Activated B cell treated with CpG ODN at 0.5 μM for 24 hours (primary cell): ENCODE data around the gene GIGYF2. TPM values are rescaled to one million over a fixed set of nuclear protein-coding genes. Genes with fewer than 3 reads are reported as not detected.

Experiments
- ATAC-seq: fragments of 200-7000 bp; cut with Tn5 transposase; one replicate; pipeline ENCODE4 v1.10.0; 2021; ENCODE audit warnings: low read depth, mild to moderate bottlenecking, moderate library complexity
- CTCF ChIA-PET: fragments of 350-600 bp; sonication (Branson Sonifier 250); formaldehyde crosslinking; loops from one replicate; lab custom pipeline; 2021; ENCODE audit warnings: antibody characterized with exemption; lab: Charles Lee
- POLR2A ChIA-PET: fragments of 350-600 bp; sonication (Branson Sonifier 250); formaldehyde crosslinking; loops from one replicate; lab custom pipeline; 2021; ENCODE audit warnings: antibody characterized with exemption; lab: Charles Lee
- DNase-seq: peaks from one replicate; pipeline ENCODE4 v3.0.0; 2022
- H3K27ac Mint-ChIP-seq: one replicate; pipeline ENCODE4 v1.8.0; 2020; ENCODE audit warnings: mixed read lengths
- H3K27me3 Mint-ChIP-seq: one replicate; pipeline ENCODE4 v1.8.0; 2021; ENCODE audit warnings: mixed read lengths
- H3K36me3 Mint-ChIP-seq: one replicate; pipeline ENCODE4 v1.8.0; 2021; ENCODE audit warnings: low read depth, mixed read lengths
- H3K4me1 Mint-ChIP-seq: one replicate; pipeline ENCODE4 v1.8.0; 2021; ENCODE audit warnings: mixed read lengths
- H3K4me3 Mint-ChIP-seq: one replicate; pipeline ENCODE4 v1.8.0; 2020; ENCODE audit warnings: mild to moderate bottlenecking, mixed read lengths
- H3K9me3 Mint-ChIP-seq: one replicate; pipeline ENCODE4 v1.8.0; 2020; ENCODE audit warnings: mixed read lengths
- CTCF ChIP-seq: fragments of 200-600 bp; IDR thresholded peaks from one replicate; pipeline ENCODE4 v1.8.0; 2022; ENCODE audit warnings: antibody characterized with exemption, mild to moderate bottlenecking
- intact Hi-C: fragments of 100-400 bp; cut with micrococcal nuclease; formaldehyde crosslinking; loops from one replicate; pipeline ENCODE4 v1.15.1; 2024
- total RNA-seq: library from RNA; stranded (reverse); gene quantifications from 2 replicates; pipeline ENCODE4 v1.2.3, GENCODE V29; 2022

GIGYF2 gene
- total RNA-seq, 1 donor from 2014 or later, result 77.9 TPM

GRCh38 chr2:232787806-232788205 lies 90.7 kb downstream of the GIGYF2 start:
- DNase-seq (no peak), ATAC-seq (no peak)
- Mint-ChIP-seq H3K27ac (no peak overlapping the region), H3K4me1 (peaks cover 3% of the 10 kb centered on the region), H3K36me3 (peaks cover 55% of the 10 kb centered on the region), H3K9me3 (no peaks in the 10 kb centered on the region), H3K4me3 (no peak overlapping the region), H3K27me3 (no peaks in the 10 kb centered on the region)
- ChIA-PET CTCF (no interaction called here), POLR2A (no interaction called here)
- intact Hi-C loops, result no loop called here
- no peak for TF ChIP-seq CTCF

GRCh38 chr2:232789082-232789481 lies 92.0 kb downstream of the GIGYF2 start:
- Mint-ChIP-seq H3K36me3 (peaks cover 55% of the 10 kb centered on the region), H3K27me3 (no peaks in the 10 kb centered on the region), H3K27ac (no peak overlapping the region), H3K4me3 (no peak overlapping the region), H3K9me3 (no peaks in the 10 kb centered on the region), H3K4me1 (no peaks in the 10 kb centered on the region)
- DNase-seq, result no peak
- TF ChIP-seq CTCF, result no peak
- ChIA-PET CTCF (no interaction called here), POLR2A (no interaction called here)
- intact Hi-C loops, result no loop called here
- ATAC-seq, result no peak

GRCh38 chr2:232791518-232791917 lies 94.4 kb downstream of the GIGYF2 start:
- intact Hi-C loops, result no loop called here
- ChIA-PET CTCF (no interaction called here), POLR2A (no interaction called here)
- Mint-ChIP-seq H3K9me3 (no peaks in the 10 kb centered on the region), H3K4me1 (no peaks in the 10 kb centered on the region), H3K27me3 (no peaks in the 10 kb centered on the region), H3K4me3 (no peak overlapping the region), H3K27ac (no peak overlapping the region), H3K36me3 (peaks cover 76% of the 10 kb centered on the region)
- no peak for ATAC-seq
- no peak for DNase-seq
- no peak for TF ChIP-seq CTCF

GRCh38 chr2:232793271-232793670 lies 96.1 kb downstream of the GIGYF2 start:
- intact Hi-C loops, result no loop called here
- no peaks in the 10 kb centered on the region for H3K9me3 Mint-ChIP-seq
- no peak overlapping the region for H3K4me3 Mint-ChIP-seq
- H3K27me3 Mint-ChIP-seq, result no peaks in the 10 kb centered on the region
- ChIA-PET POLR2A (no interaction called here), CTCF (no interaction called here)
- no peak for DNase-seq
- peaks cover 77% of the 10 kb centered on the region for H3K36me3 Mint-ChIP-seq
- no peaks in the 10 kb centered on the region for H3K4me1 Mint-ChIP-seq
- TF ChIP-seq CTCF, result no peak
- no peak overlapping the region for H3K27ac Mint-ChIP-seq
- no peak for ATAC-seq

GRCh38 chr2:232794981-232795380 lies 97.8 kb downstream of the GIGYF2 start:
- H3K27me3 Mint-ChIP-seq, result no peaks in the 10 kb centered on the region
- ChIA-PET CTCF (no interaction called here), POLR2A (no interaction called here)
- H3K27ac Mint-ChIP-seq, result no peak overlapping the region
- TF ChIP-seq CTCF, result no peak
- H3K4me1 Mint-ChIP-seq, result no peaks in the 10 kb centered on the region
- no peak overlapping the region for H3K4me3 Mint-ChIP-seq
- H3K9me3 Mint-ChIP-seq, result no peaks in the 10 kb centered on the region
- H3K36me3 Mint-ChIP-seq, result peaks cover 68% of the 10 kb centered on the region
- intact Hi-C loops, result no loop called here
- DNase-seq (no peak), ATAC-seq (no peak)
